SK-N-MC (cell line): Measurements from ENCODE around the gene PSORS1C1.

Experiments used
- EZH2 ChIP-seq: fragments of 200-600 bp; sonication (generic); IDR thresholded peaks from one replicate; pipeline ENCODE4 v1.6.1; 2017; ENCODE audit warnings: antibody characterized with exemption
- POLR2AphosphoS5 ChIP-seq: IDR thresholded peaks from 2 replicates; pipeline ENCODE4 v1.6.1; 2012; ENCODE audit warnings: mild to moderate bottlenecking, low read depth, low read length, borderline replicate concordance

DNA sequence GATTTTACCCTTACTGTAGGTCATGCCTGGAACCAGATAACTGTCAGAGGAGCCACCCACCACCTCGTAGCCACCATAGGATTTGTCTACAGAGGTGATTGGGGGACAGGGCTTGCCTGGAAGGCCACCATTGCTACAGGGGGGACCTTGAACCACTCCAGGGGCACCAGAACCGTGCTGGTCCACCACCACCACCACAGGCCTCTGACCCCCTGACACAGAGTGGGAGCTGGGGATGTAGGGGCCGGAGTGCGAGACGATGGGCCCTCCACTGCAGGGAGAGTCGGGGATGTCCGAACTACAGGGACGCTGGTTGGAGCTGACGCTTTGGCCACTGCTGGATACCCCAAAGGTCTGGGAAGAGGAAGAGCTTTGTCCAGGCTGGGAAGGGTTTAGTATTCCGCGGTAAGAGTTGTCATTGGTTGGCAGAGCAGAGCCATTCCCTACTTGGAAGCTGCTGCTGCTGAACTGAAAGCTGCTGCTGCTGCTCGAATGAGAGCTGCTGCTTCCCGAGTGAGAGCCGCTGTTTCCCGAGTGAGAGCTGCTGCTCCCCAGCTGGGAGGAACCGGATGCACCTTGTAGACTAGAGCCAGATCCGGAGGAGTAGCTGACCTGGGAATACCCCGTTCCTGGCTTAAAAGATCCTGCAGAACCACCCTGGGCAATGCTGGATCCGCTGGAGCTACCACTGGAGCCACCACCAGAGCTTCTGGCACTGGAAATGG, 2.2 kb downstream of the PSORS1C1 start:
- TF ChIP-seq EZH2 (no peak), POLR2AphosphoS5 (no peak)
